Measurements from ENCODE around the gene PINK1. TPM values are rescaled to one million over a fixed set of nuclear protein-coding genes. Genes with fewer than 3 reads are reported as not detected.

Gene PINK1
- total RNA-seq, 1 experiment from 2014 or later, result 129 TPM

DNA sequence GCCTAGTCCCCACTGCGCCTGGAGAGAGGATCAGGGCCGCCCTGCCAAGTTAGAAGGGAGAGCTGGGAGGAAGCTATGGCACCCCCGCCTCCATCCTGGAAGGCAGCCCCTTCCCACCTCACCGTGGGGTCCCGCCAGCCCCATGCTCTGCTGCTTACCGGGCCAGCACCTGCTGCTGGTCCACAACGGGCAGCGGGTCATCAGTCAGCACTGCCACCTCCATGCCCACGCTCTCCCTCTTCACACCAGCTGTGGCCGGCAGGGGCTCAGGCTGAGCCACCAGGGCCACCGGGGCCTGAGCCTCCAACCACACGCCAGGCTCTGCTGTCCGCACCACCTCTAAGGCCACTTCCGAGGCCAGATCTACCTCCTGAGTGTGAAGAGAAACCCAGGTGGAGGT lies 51.4 kb downstream of the PINK1 start:
- no peaks in the 10 kb centered on the region for H3K79me2 ChIP-seq (ENCODE audit: low read length)
- no peaks in the 10 kb centered on the region for H3K36me3 ChIP-seq (ENCODE audit: low read depth, low read length)
- no peaks in the 10 kb centered on the region for H4K20me1 ChIP-seq (ENCODE audit: low read length)
- BruUV-seq (replicated peaks), result no TSS peak
- H3K27ac ChIP-seq (ENCODE audit: low read length), result no peak overlapping the region
- H3K9me2 ChIP-seq (replicated peaks; ENCODE audit: low read length), result no peaks in the 10 kb centered on the region
- ATAC-seq (no peak), DNase-seq (no peak)
- no peak overlapping the region for H3K9ac ChIP-seq (ENCODE audit: low read length)
- no peaks in the 10 kb centered on the region for H3F3A ChIP-seq (ENCODE audit: low read length, unreplicated experiment)
- intact Hi-C loops (cut with micrococcal nuclease), result no loop called here
- no peak overlapping the region for H2AFZ ChIP-seq (ENCODE audit: low read length)
- ChIA-PET POLR2A (ENCODE audit: unreplicated experiment) (no interaction called here), CTCF (no interaction called here)
- no peak overlapping the region for H3K4me2 ChIP-seq (ENCODE audit: low read length)
- no peaks in the 10 kb centered on the region for H3K4me1 ChIP-seq (ENCODE audit: insufficient read depth, low read length)
- TF ChIP-seq EZH2 (IDR thresholded peaks at IDR 0.05; ENCODE audit: low read length, unreplicated experiment), result no peak
- TF ChIP-seq EZH2phosphoT487 (IDR thresholded peaks at IDR 0.05; ENCODE audit: borderline replicate concordance, low read length), result no peak
- TF ChIP-seq, protein P1, sequence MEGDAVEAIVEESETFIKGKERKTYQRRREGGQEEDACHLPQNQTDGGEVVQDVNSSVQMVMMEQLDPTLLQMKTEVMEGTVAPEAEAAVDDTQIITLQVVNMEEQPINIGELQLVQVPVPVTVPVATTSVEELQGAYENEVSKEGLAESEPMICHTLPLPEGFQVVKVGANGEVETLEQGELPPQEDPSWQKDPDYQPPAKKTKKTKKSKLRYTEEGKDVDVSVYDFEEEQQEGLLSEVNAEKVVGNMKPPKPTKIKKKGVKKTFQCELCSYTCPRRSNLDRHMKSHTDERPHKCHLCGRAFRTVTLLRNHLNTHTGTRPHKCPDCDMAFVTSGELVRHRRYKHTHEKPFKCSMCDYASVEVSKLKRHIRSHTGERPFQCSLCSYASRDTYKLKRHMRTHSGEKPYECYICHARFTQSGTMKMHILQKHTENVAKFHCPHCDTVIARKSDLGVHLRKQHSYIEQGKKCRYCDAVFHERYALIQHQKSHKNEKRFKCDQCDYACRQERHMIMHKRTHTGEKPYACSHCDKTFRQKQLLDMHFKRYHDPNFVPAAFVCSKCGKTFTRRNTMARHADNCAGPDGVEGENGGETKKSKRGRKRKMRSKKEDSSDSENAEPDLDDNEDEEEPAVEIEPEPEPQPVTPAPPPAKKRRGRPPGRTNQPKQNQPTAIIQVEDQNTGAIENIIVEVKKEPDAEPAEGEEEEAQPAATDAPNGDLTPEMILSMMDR (conservative IDR thresholded peaks at IDR 0.05; ENCODE audit: low read depth, low read length), result no peak
- no peak overlapping the region for H3K4me3 ChIP-seq (ENCODE audit: low read length)
- H3K27me3 ChIP-seq (ENCODE audit: low read length), result no peaks in the 10 kb centered on the region
- no peaks in the 10 kb centered on the region for H3K9me3 ChIP-seq (ENCODE audit: low read length)

DNA sequence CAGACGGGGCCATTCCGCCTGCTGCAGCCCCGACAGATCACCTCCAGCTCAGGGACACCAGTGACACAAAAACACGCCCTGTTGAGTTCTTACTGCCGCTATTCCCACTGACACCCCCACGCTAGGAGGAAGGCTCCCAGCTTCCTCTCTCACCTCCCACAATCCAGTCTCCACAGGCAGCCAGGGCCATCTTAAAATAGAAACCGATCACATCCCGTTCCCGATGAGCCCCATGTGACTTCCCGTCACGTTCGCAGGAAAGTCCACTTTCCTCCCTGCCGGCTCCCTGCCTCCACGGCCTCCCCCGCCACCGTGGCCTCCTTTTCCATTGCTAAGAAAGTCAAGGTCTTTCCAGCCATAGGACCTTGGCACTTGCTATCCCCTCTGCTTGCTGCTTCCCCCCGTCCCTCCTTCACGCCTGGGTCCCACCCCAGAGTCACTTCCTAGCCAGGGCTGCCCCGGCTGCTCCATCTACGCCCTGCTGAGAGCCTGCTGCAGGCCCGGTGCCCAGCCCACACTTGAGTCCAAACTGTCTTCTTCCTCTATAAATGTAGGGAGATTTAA lies 51.9 kb downstream of the PINK1 start:
- BruUV-seq (replicated peaks), result no TSS peak

DNA sequence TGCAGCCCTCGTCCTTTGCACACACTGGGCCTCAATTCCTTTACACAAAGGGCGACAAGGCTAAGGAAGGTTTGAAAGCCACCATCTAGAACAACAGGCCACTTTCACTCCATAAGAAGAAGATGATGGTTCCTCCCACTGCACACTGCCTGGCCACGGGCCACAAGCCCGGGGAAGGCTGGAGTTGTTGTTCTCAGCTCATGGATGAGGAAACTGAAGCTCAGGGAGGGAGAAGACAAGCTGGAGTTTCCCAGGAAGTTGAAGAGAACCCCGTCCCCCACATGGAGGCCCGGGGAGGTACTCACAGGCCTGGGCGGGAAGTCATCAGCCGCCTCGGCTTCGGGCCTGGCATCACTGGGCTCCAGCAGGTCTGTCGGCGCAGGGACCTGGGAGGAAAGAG lies 52.5 kb downstream of the PINK1 start:
- no peaks in the 10 kb centered on the region for H3K27me3 ChIP-seq (ENCODE audit: low read length)
- H3F3A ChIP-seq (ENCODE audit: low read length, unreplicated experiment), result no peaks in the 10 kb centered on the region
- H3K79me2 ChIP-seq (ENCODE audit: low read length), result no peaks in the 10 kb centered on the region
- H3K36me3 ChIP-seq (ENCODE audit: low read depth, low read length), result no peaks in the 10 kb centered on the region
- H3K9me2 ChIP-seq (replicated peaks; ENCODE audit: low read length), result no peaks in the 10 kb centered on the region
- no peak overlapping the region for H3K4me2 ChIP-seq (ENCODE audit: low read length)
- intact Hi-C loops (cut with micrococcal nuclease), result no loop called here
- no peaks in the 10 kb centered on the region for H4K20me1 ChIP-seq (ENCODE audit: low read length)
- BruUV-seq (replicated peaks), result no TSS peak
- no peaks in the 10 kb centered on the region for H3K9me3 ChIP-seq (ENCODE audit: low read length)
- DNase-seq (no peak), ATAC-seq (no peak)
- POLR2A ChIA-PET (ENCODE audit: unreplicated experiment), result no interaction called here
- H3K4me3 ChIP-seq (ENCODE audit: low read length), result no peak overlapping the region
- H3K4me1 ChIP-seq (ENCODE audit: insufficient read depth, low read length), result no peaks in the 10 kb centered on the region
- H2AFZ ChIP-seq (ENCODE audit: low read length), result no peak overlapping the region
- no peak overlapping the region for H3K9ac ChIP-seq (ENCODE audit: low read length)
- H3K27ac ChIP-seq (ENCODE audit: low read length), result no peak overlapping the region
- CTCF ChIA-PET, result no interaction called here
- TF ChIP-seq EZH2phosphoT487 (IDR thresholded peaks at IDR 0.05; ENCODE audit: borderline replicate concordance, low read length) (no peak), EZH2 (IDR thresholded peaks at IDR 0.05; ENCODE audit: low read length, unreplicated experiment) (no peak)
- TF ChIP-seq, protein P1 (conservative IDR thresholded peaks at IDR 0.05; ENCODE audit: low read depth, low read length), result no peak

More for the DNA sequence above, 51.9 kb downstream of the PINK1 start:
- no peak overlapping the region for H3K4me2 ChIP-seq (ENCODE audit: low read length)
- no peak overlapping the region for H3K4me3 ChIP-seq (ENCODE audit: low read length)
- H4K20me1 ChIP-seq (ENCODE audit: low read length), result no peaks in the 10 kb centered on the region
- no peak overlapping the region for H3K27ac ChIP-seq (ENCODE audit: low read length)
- no peak for ATAC-seq
- TF ChIP-seq EZH2phosphoT487 (IDR thresholded peaks at IDR 0.05; ENCODE audit: borderline replicate concordance, low read length) (no peak), EZH2 (IDR thresholded peaks at IDR 0.05; ENCODE audit: low read length, unreplicated experiment) (no peak)
- TF ChIP-seq, protein P1 (conservative IDR thresholded peaks at IDR 0.05; ENCODE audit: low read depth, low read length), result no peak
- DNase-seq, result no peak
- H3K9me3 ChIP-seq (ENCODE audit: low read length), result no peaks in the 10 kb centered on the region
- H3K27me3 ChIP-seq (ENCODE audit: low read length), result no peaks in the 10 kb centered on the region
- H3K4me1 ChIP-seq (ENCODE audit: insufficient read depth, low read length), result no peaks in the 10 kb centered on the region
- H3K36me3 ChIP-seq (ENCODE audit: low read depth, low read length), result no peaks in the 10 kb centered on the region
- CTCF ChIA-PET, result no interaction called here
- H3K9me2 ChIP-seq (replicated peaks; ENCODE audit: low read length), result no peaks in the 10 kb centered on the region
- H3K79me2 ChIP-seq (ENCODE audit: low read length), result no peaks in the 10 kb centered on the region
- no peaks in the 10 kb centered on the region for H3F3A ChIP-seq (ENCODE audit: low read length, unreplicated experiment)
- no peak overlapping the region for H3K9ac ChIP-seq (ENCODE audit: low read length)
- POLR2A ChIA-PET (ENCODE audit: unreplicated experiment), result no interaction called here
- no peak overlapping the region for H2AFZ ChIP-seq (ENCODE audit: low read length)
- intact Hi-C loops (cut with micrococcal nuclease), result no loop called here
